OCI-M2 (cell line): ENCODE results near the gene ACP5.
"Not testable (repeated sequence)": the region's sequence is repeated elsewhere in the genome, so short reads cannot be mapped to it uniquely, and the experiment has no call there.

Source experiments
- DNase-seq: peaks from one replicate; lab custom pipeline; 2025; ENCODE audit not compliant: unreplicated experiment; lab: John Stamatoyannopoulos, UW

The ACP5 gene

GRCh38 chr19:11580116-11580515, 2.7 kb upstream of the ACP5 start:
- DNase-seq = no peak

DNA sequence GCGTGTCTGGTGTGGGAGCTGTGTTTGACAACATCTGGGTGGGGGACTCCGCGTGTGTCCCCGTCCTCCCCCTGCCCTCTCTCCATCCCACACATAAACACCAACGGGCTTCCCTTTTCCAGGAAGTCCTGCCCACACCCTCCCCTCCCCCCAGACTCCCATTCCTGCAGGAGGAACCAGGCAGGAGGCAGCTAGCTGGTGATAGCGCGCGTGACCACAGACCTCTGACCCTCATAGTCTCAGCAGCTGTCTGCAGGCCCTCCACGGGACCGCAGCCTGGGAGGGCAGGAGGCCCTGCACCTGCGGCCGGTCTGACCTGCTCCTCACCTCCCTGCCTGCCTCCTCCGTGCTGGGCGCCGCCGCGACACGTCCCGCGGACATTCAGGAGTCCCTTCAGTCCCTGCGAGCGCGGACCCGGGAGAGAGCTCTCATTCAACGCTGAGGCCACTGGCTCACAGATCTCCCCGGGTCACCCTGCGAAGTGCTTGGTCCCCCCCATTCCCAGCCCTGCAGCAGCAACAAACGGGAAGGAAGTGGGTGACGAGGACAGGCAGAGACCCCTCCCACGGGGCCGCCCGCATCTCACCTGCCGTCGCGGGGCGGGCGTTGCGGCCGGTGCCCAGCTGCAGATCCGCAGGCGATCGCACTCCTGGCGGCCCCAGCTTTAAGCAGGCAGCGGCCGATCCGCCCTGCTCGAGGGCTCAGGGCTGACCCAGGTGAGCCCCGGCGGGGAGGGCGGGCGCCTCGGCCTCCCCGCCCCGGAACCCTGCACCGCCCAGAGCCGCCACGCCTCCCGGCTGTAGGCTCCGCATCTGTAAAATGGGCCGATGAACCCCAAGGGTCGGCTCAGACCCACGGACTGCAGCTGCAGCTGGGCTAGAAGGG, 1.1 kb upstream of the ACP5 start:
- DNase-seq = no peak

DNA sequence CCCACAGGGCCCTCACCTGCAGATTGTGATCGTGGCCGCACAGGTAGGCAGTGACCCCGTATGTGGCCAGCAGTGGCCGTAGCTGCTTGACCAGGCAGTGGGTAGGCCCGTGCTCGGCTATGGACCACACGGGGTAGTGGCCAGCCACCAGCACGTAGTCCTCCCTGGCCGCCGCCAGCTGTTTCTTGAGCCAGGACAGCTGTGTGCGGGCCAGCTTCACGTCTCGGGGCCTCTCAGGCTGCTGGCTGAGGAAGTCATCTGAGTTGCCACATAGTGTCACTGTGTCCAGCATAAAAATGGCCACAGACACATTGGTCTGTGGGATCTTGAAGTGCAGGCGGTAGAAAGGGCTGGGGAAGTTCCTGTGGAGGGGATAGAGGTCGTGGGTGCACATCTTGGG, 1.2 kb downstream of the ACP5 start:
- DNase-seq = no peak

GRCh38 chr19:11574689-11575088, 2.8 kb downstream of the ACP5 start:
- no peak for DNase-seq

DNA sequence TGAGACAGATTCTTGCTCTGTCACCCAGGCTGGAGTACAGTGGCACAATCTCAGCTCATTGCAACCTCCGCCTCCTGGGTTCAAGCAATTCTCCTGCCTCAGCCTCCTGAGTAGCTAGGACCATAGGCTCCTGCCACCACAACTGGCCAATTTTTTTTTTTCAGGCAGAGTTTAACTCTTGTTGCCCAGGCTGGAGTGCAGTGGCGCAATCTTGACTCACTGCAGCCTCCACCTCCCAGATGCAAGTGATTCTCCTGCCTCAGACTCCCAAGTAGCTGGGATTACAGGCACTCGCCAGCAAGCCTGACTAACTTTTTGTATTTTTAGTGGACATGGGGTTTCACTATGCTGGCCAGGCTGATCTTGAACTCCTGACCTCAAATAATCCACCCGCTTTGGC, 3.7 kb downstream of the ACP5 start:
- not testable (repeated sequence) for DNase-seq

GRCh38 chr19:11573354-11573753, 4.1 kb downstream of the ACP5 start:
- not testable (repeated sequence) for DNase-seq

GRCh38 chr19:11570039-11570462, 7.4 kb downstream of the ACP5 start:
- DNase-seq = no peak

DNA sequence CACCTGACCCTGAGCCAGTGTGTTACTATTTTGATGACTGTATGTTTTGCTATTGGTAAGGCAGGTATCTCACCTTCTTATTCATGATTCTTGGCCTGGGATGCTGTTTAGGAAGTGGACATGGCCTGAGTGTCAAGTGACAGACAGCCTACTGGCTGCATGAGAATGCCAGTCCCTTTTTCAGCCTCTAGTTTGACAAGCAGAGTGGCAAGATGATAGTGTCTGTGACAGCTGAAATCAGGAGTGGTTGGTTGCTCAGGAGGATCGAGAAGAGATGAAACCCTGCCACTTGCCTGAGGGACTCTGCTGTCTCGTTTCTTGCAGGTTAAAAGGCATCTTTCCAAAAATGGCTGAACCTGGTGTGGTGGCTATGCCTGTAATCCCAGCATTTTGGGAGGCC, 11.3 kb downstream of the ACP5 start:
- no peak for DNase-seq

- not testable (repeated sequence) for DNase-seq
Observed at GRCh38 chr19:11565649-11565980, 11.8 kb downstream of the ACP5 start.

DNA sequence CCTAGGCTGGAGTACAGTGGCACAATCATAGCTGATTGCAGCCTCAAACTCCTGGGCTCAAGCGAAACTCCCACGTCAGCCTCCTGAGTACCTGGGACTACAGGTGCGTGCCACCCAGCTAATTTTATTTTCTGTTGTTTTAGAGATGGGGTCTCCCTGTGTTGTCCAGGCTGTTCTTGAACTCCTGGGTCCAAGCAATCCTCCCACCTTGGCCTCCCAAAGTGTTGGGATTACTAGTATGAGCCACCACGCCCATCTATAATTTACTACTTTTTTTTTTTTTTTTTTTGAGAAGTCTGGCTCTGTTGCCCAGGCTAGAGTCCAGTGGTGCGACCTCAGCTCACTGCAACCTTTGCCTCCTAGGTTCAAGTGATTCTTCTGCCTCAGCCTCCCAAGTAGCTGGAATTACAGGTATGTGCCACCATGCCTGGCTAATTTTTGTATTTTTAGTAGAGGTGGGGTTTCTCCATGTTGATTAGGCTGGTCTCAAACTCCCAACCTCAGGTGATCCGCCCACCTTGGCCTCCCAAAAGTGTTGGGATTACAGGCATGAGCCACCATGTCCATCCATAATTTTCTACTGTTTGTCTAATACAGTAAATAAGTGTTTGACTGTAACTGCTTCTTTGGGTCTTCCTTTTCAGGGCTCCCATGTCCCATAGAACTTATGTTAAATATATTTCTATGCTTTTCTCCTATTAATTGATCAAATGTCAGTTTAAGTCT, 13.2 kb downstream of the ACP5 start:
- DNase-seq = not testable (repeated sequence)

- DNase-seq = peak; percentile 90
Observed at GRCh38 chr19:11563532-11563931, 13.9 kb downstream of the ACP5 start.

DNA sequence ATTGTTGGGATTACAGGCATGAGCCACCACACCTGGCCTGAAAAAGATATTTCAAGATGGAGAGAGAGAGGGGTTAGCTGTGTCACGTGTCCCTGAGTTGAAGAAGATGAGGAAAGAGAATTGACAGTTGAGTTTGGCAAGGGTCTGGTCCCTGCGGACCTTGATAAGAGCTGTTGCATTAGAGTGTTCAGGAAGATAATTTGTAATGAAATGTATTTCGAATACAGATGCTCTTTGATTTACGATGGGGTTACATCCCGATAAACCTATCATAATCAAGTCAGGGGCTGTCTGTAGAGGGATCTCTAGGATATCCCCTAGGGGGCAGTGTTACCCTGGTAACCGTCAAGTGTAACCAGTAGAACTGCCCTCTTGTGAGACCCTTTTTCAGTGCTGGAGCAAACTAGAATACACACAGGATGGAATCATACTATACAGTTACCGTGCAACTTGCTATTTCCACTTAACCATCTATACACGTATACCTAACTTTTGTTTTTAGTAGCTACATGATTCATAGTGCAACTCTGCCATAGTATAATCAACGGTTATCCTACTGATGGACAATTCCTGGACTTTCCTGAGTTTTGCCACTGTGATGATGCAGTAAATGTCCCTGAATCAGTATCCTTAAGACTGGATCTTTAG, 16.9 kb downstream of the ACP5 start:
- DNase-seq = peak; percentile 100

GRCh38 chr19:11558881-11559828, 18.3 kb downstream of the ACP5 start, which contains the start of gene ELOF1:
ELOF1 (minus strand) TSS chr19:11559230; CDS start chr19:11554347, 4,883 bp downstream.
- peak; percentile 99 for DNase-seq

DNA sequence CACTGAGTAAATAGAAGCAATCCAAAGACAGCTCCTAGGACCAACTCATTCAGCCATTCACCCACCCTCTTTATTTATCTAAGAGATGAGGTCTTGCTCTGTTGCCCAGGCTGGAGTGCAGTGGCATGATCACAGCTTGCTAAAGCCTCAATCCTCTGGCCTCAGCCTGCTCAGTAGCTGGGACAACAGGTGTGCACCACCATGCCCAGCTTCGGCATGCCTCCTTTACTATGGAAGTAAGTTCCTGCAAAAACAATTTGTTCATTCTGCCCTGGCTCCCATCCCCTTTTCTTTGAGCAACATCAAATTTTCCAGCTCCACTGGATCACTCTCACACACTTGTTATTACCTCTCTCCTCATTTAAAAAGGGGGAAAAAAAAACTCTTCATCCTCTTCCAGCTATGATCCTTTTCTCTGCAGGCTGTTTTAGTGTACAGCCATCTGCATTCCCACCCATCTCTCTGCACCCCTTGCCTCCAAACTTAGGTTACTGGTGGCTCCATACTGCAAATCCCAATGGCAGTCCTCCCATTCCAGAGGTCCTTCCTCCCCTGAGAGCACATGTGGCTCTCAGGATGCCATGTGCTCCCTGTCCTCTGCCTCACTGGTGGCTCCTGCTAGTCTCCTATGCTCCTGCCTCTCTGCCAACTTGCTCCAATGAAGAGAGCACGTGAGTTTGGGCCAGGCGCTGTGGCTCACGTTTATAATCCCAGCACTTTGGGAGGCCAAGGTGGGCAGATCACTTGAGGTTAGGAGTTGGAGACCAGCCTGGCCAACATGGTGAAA, 20.6 kb downstream of the ACP5 start:
- no peak for DNase-seq

DNA sequence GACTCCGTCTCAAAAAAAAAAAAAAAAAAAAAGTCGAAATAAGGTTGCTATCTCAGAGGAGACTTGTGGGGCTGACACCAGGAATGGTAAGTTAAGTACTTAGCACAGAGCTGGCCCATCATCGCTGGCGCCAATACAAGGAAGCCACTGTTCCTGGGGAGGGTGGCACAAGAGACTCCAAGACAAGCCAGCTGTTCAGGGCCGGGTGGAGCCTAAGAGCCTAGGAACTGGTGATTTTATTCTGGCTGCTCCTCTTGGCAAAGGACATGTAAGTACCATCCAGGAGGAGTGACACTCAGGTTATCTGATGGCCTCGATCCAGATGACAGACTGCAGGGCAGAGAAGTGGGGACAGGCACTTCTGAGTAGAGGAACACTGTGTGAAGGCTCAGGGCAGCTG, 22.2 kb downstream of the ACP5 start:
- no peak for DNase-seq

DNA sequence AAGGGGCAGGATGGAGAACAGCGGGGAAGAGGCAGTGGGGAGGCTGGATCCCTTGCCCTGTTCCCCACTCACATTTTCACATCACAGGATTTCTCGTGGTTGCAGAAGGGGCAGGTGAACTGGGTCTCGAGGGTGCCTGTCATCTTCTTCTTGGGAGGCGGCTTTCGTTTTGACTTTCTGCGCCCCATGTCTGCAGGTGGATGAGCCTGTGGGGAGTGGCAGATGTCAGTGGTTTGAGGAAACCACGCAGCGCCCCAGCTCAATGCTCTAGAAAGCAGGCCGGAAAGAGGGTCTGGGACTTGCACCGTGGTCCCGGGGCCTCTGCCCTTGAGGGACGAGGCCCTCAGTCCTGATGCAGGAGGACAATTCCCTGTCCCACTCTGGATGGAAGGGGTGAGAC, 23.3 kb downstream of the ACP5 start:
- no peak for DNase-seq

DNA sequence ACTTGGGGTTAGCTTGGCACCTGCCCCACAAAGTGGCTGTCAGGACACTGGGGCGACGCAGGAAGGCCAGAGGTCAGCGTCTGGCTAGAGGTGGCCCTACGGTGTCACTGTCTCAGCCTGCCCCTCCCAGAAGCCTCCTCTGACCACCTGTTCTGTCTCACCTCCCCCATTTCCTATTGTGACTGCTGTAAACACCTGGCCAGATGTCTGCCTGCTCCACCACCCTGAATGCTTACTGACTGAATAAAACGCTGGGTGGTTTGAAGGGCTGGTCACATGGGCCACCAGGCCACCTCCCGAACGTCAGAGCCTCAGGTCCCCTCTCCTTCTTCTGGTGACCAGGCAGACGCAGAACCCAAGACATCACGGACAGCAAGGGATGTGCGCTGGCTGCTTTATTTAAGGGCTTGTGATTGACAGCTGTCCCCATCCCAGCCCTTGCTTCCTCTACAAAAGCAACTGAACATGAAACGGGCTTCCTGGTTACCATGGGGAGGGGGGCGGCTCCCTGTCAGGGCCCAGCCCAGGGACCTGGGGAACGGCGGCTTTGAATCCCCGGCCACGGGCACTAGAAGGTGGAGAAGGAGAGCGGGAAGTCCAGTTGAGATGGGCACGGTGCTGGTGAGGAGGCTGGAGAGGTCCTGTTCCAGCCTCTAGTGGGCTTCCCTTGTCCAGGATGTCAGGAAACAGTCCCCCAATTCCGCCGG, 24.6 kb downstream of the ACP5 start:
- DNase-seq = no peak

DNA sequence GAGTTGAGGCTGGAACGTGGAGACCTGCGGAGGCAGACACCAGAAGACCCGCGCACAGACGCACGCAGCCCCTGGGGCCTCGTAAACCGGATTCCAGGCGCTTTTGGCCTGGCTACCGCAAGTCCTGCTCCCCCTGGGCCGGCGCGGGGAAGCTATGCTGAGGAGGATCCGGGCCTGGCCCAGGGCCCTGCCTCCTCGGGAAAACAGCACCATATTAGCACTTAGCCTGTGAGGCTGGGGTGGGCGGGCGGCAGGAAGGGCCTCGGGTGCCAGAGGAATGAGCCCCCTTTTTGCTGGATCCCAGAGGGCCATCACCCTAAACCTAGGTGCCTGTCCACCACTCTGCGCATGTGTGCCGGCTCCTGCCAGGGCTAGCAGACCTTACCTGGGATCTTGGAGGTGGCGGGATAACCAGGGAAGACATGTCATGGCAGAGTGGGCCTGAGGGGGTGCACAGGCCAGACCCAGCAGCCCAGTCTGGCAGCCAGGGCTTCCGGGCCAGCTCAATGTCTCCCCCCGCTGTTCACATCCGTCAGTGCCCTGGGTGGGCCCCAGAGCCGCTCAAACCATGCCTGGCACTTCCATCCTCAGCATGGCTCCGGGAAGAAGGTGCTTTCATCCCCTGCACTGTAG, 25.7 kb downstream of the ACP5 start:
- no peak for DNase-seq

- DNase-seq = no peak
Observed at GRCh38 chr19:11550265-11550664, 27.2 kb downstream of the ACP5 start.
